GM12878 (cell line): ENCODE data around the gene KRTAP10-3. TPM values are rescaled to one million over a fixed set of nuclear protein-coding genes. Genes with fewer than 3 reads are reported as not detected.

Source experiments
- ATAC-seq: fragments of 200-7000 bp; cut with Tn5 transposase; 3 replicates; pipeline ENCODE4 v1.9.1; 2020; ENCODE audit warnings: mild to moderate bottlenecking, moderate library complexity
- BruUV-seq: library from RNA; stranded (reverse); fragments of 400-500 nt; replicated peaks from 2 replicates; lab custom pipeline; 2021; lab: Mats Ljungman, UMichigan
- CTCF ChIA-PET: fragments of 300-600 bp; sonication (Branson Sonifier 250); formaldehyde crosslinking; extraction: SDS; loops from one replicate; lab custom pipeline; 2021; ENCODE audit warnings: inconsistent platforms; lab: Yijun Ruan, JAX
- POLR2A ChIA-PET: fragments of 350-600 bp; formaldehyde crosslinking; extraction: SDS; loops from one replicate; lab custom pipeline; 2021; ENCODE audit warnings: inconsistent platforms; lab: Charles Lee
- RAD21 ChIA-PET: fragments of 300-600 bp; sonication (Branson Sonifier 250); formaldehyde crosslinking; loops from one replicate; lab custom pipeline; 2023; ENCODE audit warnings: antibody characterized with exemption; ENCODE audit not compliant: unreplicated experiment; lab: Charles Lee
- SMC1A ChIA-PET: fragments of 300-600 bp; sonication (Branson Sonifier 250); formaldehyde crosslinking; loops from one replicate; lab custom pipeline; 2023; ENCODE audit not compliant: unreplicated experiment, uncharacterized antibody; lab: Charles Lee
- DNase-seq: peaks from one replicate; pipeline ENCODE4 v3.0.0-alpha.2; 2011; ENCODE audit warnings: low read depth, low spot score
- FAIRE-seq: peaks from 3 replicates; lab custom pipeline; 2011; peaks lifted over from hg19 to GRCh38; lab: Jason Lieb, UNC
- H2AFZ ChIP-seq: 2 replicates; pipeline ENCODE4 v1.6.0; 2011; ENCODE audit warnings: low read depth, low read length, control low read depth; ENCODE audit not compliant: control insufficient read depth
- H3K27ac ChIP-seq: 2 replicates; pipeline ENCODE4 v1.5.1; 2011; ENCODE audit warnings: control low read depth; ENCODE audit not compliant: control insufficient read depth, insufficient read depth
- H3K27me3 ChIP-seq, 2 experiments: replicated peaks in 1 of 2; 2 replicates each; pipeline versions ENCODE4 v1.6.0 to v1.6.1; 2011; ENCODE audit warnings: low read length in 1 of 2; ENCODE audit not compliant: control insufficient read depth in 2 of 2, insufficient read depth in 2 of 2
- H3K36me3 ChIP-seq, 2 experiments: 2 replicates each; pipeline ENCODE4 v1.5.1; 2011; ENCODE audit warnings: low read length in 1 of 2; ENCODE audit not compliant: control insufficient read depth in 2 of 2, insufficient read depth in 2 of 2
- H3K4me1 ChIP-seq: 2 replicates; pipeline ENCODE4 v1.6.1; 2011; ENCODE audit warnings: mild to moderate bottlenecking, low read length, moderate library complexity, mixed read lengths; ENCODE audit not compliant: control insufficient read depth, insufficient read depth
- H3K4me2 ChIP-seq: 2 replicates; pipeline ENCODE4 v1.6.0; 2011; ENCODE audit warnings: control low read depth; ENCODE audit not compliant: control insufficient read depth, insufficient read depth
- H3K4me3 ChIP-seq: fragments of 200-600 bp; sonication (generic); 2 replicates; pipeline ENCODE4 v1.5.1; 2016
- H3K79me2 ChIP-seq: 2 replicates; pipeline ENCODE4 v1.6.0; 2011; ENCODE audit warnings: low read length; ENCODE audit not compliant: control insufficient read depth, insufficient read depth
- H3K9ac ChIP-seq: 2 replicates; pipeline ENCODE4 v1.8.0; 2011; ENCODE audit warnings: low read length, control low read depth, mixed read lengths; ENCODE audit not compliant: control insufficient read depth, insufficient read depth
- H3K9me3 ChIP-seq: replicated peaks from 3 replicates; pipeline ENCODE4 v1.5.1; 2011; ENCODE audit warnings: mild to moderate bottlenecking, low read length; ENCODE audit not compliant: control insufficient read depth, insufficient read depth
- H4K20me1 ChIP-seq: 2 replicates; pipeline ENCODE4 v1.6.0; 2011; ENCODE audit not compliant: control insufficient read depth, insufficient read depth
- BMI1 ChIP-seq: fragments of 450-650 bp; IDR thresholded peaks from 2 replicates; pipeline ENCODE4 v1.6.1; 2016; ENCODE audit warnings: mild to moderate bottlenecking, moderate library complexity, borderline replicate concordance
- HDAC2 ChIP-seq: fragments of 200-600 bp; sonication (generic); IDR thresholded peaks from 2 replicates; pipeline ENCODE4 v1.6.1; 2017
- IKZF1 ChIP-seq: fragments of 450-650 bp; conservative IDR thresholded peaks from 2 replicates; pipeline ENCODE4 v1.6.1; 2017; ENCODE audit warnings: antibody characterized with exemption, mild to moderate bottlenecking
- MTA3 ChIP-seq: IDR thresholded peaks from 2 replicates; pipeline ENCODE4 v1.6.1; 2012; ENCODE audit warnings: low read length, inconsistent platforms, borderline replicate concordance
- MYC ChIP-seq: IDR thresholded peaks from 2 replicates; pipeline ENCODE4 v1.6.1; 2011; ENCODE audit warnings: mild to moderate bottlenecking, low read length, moderate library complexity, inconsistent platforms; ENCODE audit not compliant: insufficient read depth, insufficient replicate concordance, insufficient read length, severe bottlenecking
- POLR2AphosphoS5 ChIP-seq: IDR thresholded peaks from 2 replicates; pipeline ENCODE4 v1.6.1; 2011; ENCODE audit warnings: mild to moderate bottlenecking, low read length, inconsistent platforms
- POU2F2 ChIP-seq: IDR thresholded peaks from 3 replicates; pipeline ENCODE4 v1.6.1; 2011; ENCODE audit warnings: low read depth, mild to moderate bottlenecking, low read length, borderline replicate concordance
- SREBF1 ChIP-seq: IDR thresholded peaks from 2 replicates; pipeline ENCODE4 v1.6.1; 2012; ENCODE audit warnings: mild to moderate bottlenecking, low read length
- ZNF274 ChIP-seq: IDR thresholded peaks from one replicate; pipeline ENCODE4 v1.8.0; 2011; ENCODE audit not compliant: insufficient read length, insufficient read depth
- ZNF622 ChIP-seq: fragments of 450-650 bp; IDR thresholded peaks from 2 replicates; pipeline ENCODE4 v1.6.1; 2017; ENCODE audit warnings: mild to moderate bottlenecking, inconsistent platforms
- WGBS: methylation state at CpG from one replicate; pipeline ENCODE4 v1.1.6; 2016; ENCODE audit warnings: low lambda C conversion rate; ENCODE audit not compliant: insufficient replicate concordance, insufficient coverage; ENCODE audit errors: missing lambda C conversion rate; 5-methylcytosine and 5-hydroxymethylcytosine counted together
- in situ Hi-C: fragments of 300-500 bp; cut with MboI; formaldehyde crosslinking; loops from 9 replicates; pipeline ENCODE4 v1.14.3; 2018; ENCODE audit warnings: mixed read lengths
- intact Hi-C: fragments of 100-400 bp; cut with micrococcal nuclease; formaldehyde crosslinking; loops from one replicate; pipeline ENCODE4 v1.14.2; 2022; ENCODE audit not compliant: unreplicated experiment
- polyA plus RNA-seq, 11 experiments: library from polyadenylated mRNA; depleted of rRNA in 4 of 11; unstranded in 6 of 11; stranded (reverse) in 5 of 11; fragments of >200 nt; fragmentation: Nextera tagmentation in 4 of 11; fragmentation: Illumina TruSeq in 1 of 11; extraction: Ambion mirVana in 4 of 11; extraction: Trizol in 1 of 11; gene quantifications; 1 replicate in 1 of 11; 2 replicates in 10 of 11; pipeline versions ENCODE4 v1.2.1 to v1.2.3, GENCODE V29; 2011 to 2016; ENCODE audit warnings: inconsistent platforms in 2 of 11, missing spikeins in 2 of 11, low read depth in 1 of 11
- total RNA-seq, 4 experiments: library from RNA; depleted of rRNA in 3 of 4; stranded (reverse); fragments of >200 nt in 3 of 4; fragmentation: Illumina TruSeq in 1 of 4; extraction: Trizol in 1 of 4; gene quantifications; 2 replicates each; pipeline versions ENCODE4 v1.2.1 to v1.2.3, GENCODE V29; 2013 to 2021

The KRTAP10-3 gene
- total and polyA plus RNA-seq, 10 of the 15 experiments (the other 5 are each of a cell fraction or from before 2014, with no cell fraction given), result not detected

- TF ChIP-seq MYC (no peak), IKZF1 (no peak), HDAC2 (no peak), ZNF622 (no peak), ZNF274 (no peak), BMI1 (no peak), POLR2AphosphoS5 (no peak), POU2F2 (no peak), MTA3 (no peak)
- ATAC-seq (no peak), FAIRE-seq (no peak), DNase-seq (no peak)
- ChIA-PET RAD21 (no interaction called here), CTCF (no interaction called here), POLR2A (no interaction called here), SMC1A (no interaction called here)
- Histone ChIP-seq H4K20me1 (no peaks in the 10 kb centered on the region), H3K27ac (no peak overlapping the region), H3K27me3 (no peaks in the 10 kb centered on the region), H3K9me3 (no peaks in the 10 kb centered on the region; the same call in 2 of the 3 replicates), H2AFZ (no peak overlapping the region), H3K4me1 (no peaks in the 10 kb centered on the region), H3K79me2 (no peaks in the 10 kb centered on the region), H3K9ac (no peak overlapping the region), H3K4me3 (no peak overlapping the region), H3K36me3 (no peaks in the 10 kb centered on the region), H3K4me2 (no peak overlapping the region)
- no TSS peak for BruUV-seq
- 41% methylated on average over 6 of the region's 6 CpGs for WGBS
- in situ Hi-C loops, result no loop called here
- intact Hi-C loops, result no loop called here
Measured at GRCh38 chr21:44595524-44595923, 36.9 kb upstream of the KRTAP10-3 start.

DNA sequence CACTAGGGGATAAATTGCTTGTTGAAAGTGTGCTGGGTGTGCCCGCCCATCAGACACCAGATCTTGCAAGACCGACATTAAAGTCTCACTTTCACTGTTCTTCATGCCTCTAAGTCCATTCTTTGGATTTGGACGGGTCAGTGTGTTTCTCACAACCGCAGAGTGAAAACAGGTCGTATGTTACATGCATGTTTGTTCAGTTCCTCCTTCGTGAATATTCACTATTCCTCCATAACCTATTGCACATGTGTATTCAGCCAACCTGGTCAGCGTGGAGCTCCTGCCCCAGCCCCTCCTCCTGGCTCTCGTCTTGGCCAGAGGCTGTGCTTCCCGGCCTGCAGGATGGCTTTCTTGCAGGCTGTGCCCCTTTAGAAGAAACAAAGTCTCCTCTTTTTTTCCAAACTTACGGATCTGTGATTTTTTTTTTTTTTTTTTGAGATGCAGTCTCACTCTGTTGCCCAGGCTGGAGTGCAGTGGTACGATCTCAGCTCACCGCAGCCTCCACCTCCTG, 35.9 kb upstream of the KRTAP10-3 start:
- DNase-seq (no peak), FAIRE-seq (no peak), ATAC-seq (no peak)
- H4K20me1 ChIP-seq, result no peaks in the 10 kb centered on the region
- no peak overlapping the region for H3K4me3 ChIP-seq
- no TSS peak for BruUV-seq
- 19% methylated on average over 10 of the region's 12 CpGs for WGBS
- no peak overlapping the region for H3K9ac ChIP-seq
- ChIA-PET RAD21 (interaction anchor here (0.6 kb wide), 1 partner anchor 338 kb away, joined by 3 read pairs; no protein-coding TSS in a partner anchor), POLR2A (no interaction called here), SMC1A (no interaction called here), CTCF (no interaction called here)
- no peaks in the 10 kb centered on the region for H3K79me2 ChIP-seq
- TF ChIP-seq SREBF1, result no peak
- no peaks in the 10 kb centered on the region for H3K36me3 ChIP-seq
- no peaks in the 10 kb centered on the region for H3K4me1 ChIP-seq
- H3K9me3 ChIP-seq, result no peaks in the 10 kb centered on the region; the same call in 2 of the 3 replicates
- no peak overlapping the region for H3K4me2 ChIP-seq
- H3K27me3 ChIP-seq, result no peaks in the 10 kb centered on the region
- no peak overlapping the region for H2AFZ ChIP-seq
- intact Hi-C loops, result no loop called here
- in situ Hi-C loops, result no loop called here
- H3K27ac ChIP-seq, result no peak overlapping the region
